Caco-2 (cell line): ENCODE data around the gene UNK. TPM values are rescaled to one million over a fixed set of nuclear protein-coding genes. Genes with fewer than 3 reads are reported as not detected.

ENCODE experiments used
- BruUV-seq: library from RNA; stranded (reverse); fragments of 400-500 nt; replicated peaks from 2 replicates; lab custom pipeline; 2021; lab: Mats Ljungman, UMichigan
- CTCF ChIA-PET: fragments of 300-600 bp; sonication (Branson Sonifier 250); formaldehyde crosslinking; loops from one replicate; lab custom pipeline; 2022; ENCODE audit warnings: antibody characterized with exemption; lab: Charles Lee
- POLR2A ChIA-PET: fragments of 300-600 bp; sonication (Branson Sonifier 250); formaldehyde crosslinking; loops from one replicate; lab custom pipeline; 2022; ENCODE audit warnings: antibody characterized with exemption; lab: Charles Lee
- DNase-seq, 2 experiments: peaks; one replicate each; pipeline versions ENCODE4 v3.0.0 to v3.0.0-alpha.2; 2020 to 2022
- H3K27me3 ChIP-seq: replicated peaks from 2 replicates; pipeline ENCODE4 v1.6.0; 2011; ENCODE audit warnings: low read length; ENCODE audit not compliant: control insufficient read depth, insufficient read depth
- H3K36me3 ChIP-seq: 2 replicates; pipeline ENCODE4 v1.5.1; 2011; ENCODE audit warnings: low read length; ENCODE audit not compliant: control insufficient read depth, insufficient read depth
- H3K4me1 ChIP-seq: fragments of 250-450 bp; sonication (Bioruptor Pico); 2 replicates; pipeline ENCODE4 v1.5.1; 2020; ENCODE audit warnings: mild to moderate bottlenecking
- H3K4me3 ChIP-seq: 2 replicates; pipeline ENCODE4 v1.5.1; 2011; ENCODE audit warnings: low read depth, mild to moderate bottlenecking, control low read depth, low read length
- H3K9me3 ChIP-seq: fragments of 250-450 bp; sonication (Bioruptor Pico); 2 replicates; pipeline ENCODE4 v1.5.1; 2020; ENCODE audit warnings: mild to moderate bottlenecking, moderate library complexity
- H3K27ac Mint-ChIP-seq: one replicate; pipeline ENCODE4 v1.8.0; 2022; ENCODE audit warnings: mixed read lengths; ENCODE audit not compliant: unreplicated experiment
- H3K27me3 Mint-ChIP-seq: one replicate; pipeline ENCODE4 v1.8.0; 2022; ENCODE audit warnings: mixed read lengths; ENCODE audit not compliant: insufficient read depth, unreplicated experiment
- H3K36me3 Mint-ChIP-seq: one replicate; pipeline ENCODE4 v1.8.0; 2022; ENCODE audit warnings: mild to moderate bottlenecking, mixed read lengths; ENCODE audit not compliant: insufficient read depth, unreplicated experiment
- H3K4me1 Mint-ChIP-seq: one replicate; pipeline ENCODE4 v1.8.0; 2022; ENCODE audit warnings: low read depth, mixed read lengths; ENCODE audit not compliant: unreplicated experiment
- H3K4me3 Mint-ChIP-seq: one replicate; pipeline ENCODE4 v1.8.0; 2022; ENCODE audit warnings: mild to moderate bottlenecking, moderate library complexity, mixed read lengths; ENCODE audit not compliant: unreplicated experiment
- H3K9me3 Mint-ChIP-seq: one replicate; pipeline ENCODE4 v1.8.0; 2022; ENCODE audit warnings: mixed read lengths; ENCODE audit not compliant: unreplicated experiment
- intact Hi-C: fragments of 100-400 bp; cut with micrococcal nuclease; formaldehyde crosslinking; loops from one replicate; pipeline ENCODE4 v1.10.0; 2022; ENCODE audit not compliant: unreplicated experiment
- total RNA-seq: library from RNA; stranded (reverse); gene quantifications from 2 replicates; pipeline ENCODE4 v1.2.3, GENCODE V29; 2022
- TF ChIP-seq, protein P1 (sequence below), 2 experiments: fragments of 200-600 bp in 1 of 2; IDR thresholded peaks; 1 replicate in 1 of 2; 2 replicates in 1 of 2; pipeline versions ENCODE4 v1.5.1 to v1.8.0; 2011 to 2022; ENCODE audit warnings: antibody characterized with exemption in 1 of 2, control low read depth in 1 of 2, inconsistent platforms in 1 of 2, low read depth in 1 of 2, low read length in 1 of 2, mild to moderate bottlenecking in 1 of 2, moderate library complexity in 1 of 2; ENCODE audit not compliant: insufficient read depth in 1 of 2, severe bottlenecking in 1 of 2, unreplicated experiment in 1 of 2

UNK gene
- total RNA-seq, 1 experiment from 2014 or later: 33.3 TPM

DNA sequence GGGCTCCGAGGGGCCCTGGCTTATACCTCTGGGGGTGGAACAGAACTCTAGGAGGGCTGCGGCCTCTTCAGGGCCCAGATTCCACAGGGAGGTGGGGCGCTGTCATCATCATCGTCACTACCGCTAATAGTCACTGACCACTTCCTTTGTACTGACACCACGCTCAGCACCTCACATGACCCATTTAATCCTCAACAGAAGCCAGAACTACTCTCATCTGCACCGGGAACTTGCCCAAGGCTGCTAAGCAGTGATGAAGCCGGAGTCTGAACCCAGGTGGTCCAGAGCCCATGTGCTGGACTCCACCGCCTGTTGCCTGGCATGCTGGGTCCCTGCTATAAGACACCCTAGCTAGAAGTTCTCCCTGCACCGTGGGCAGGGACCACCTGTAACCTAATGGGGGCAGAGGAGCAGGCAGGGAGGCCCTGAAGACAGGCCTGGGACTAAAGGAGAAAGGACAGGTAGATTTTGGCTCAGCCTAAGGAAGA lies 47.6 kb downstream of the UNK start:
- CTCF ChIA-PET: no interaction called here
- Mint-ChIP-seq H3K27me3 (no peaks in the 10 kb centered on the region), H3K27ac (no peak overlapping the region), H3K9me3 (no peaks in the 10 kb centered on the region), H3K4me3 (no peak overlapping the region), H3K36me3 (peaks cover 21% of the 10 kb centered on the region), H3K4me1 (peaks cover 11% of the 10 kb centered on the region)
- no TSS peak for BruUV-seq
- no peak for DNase-seq
- TF ChIP-seq, protein P1, sequence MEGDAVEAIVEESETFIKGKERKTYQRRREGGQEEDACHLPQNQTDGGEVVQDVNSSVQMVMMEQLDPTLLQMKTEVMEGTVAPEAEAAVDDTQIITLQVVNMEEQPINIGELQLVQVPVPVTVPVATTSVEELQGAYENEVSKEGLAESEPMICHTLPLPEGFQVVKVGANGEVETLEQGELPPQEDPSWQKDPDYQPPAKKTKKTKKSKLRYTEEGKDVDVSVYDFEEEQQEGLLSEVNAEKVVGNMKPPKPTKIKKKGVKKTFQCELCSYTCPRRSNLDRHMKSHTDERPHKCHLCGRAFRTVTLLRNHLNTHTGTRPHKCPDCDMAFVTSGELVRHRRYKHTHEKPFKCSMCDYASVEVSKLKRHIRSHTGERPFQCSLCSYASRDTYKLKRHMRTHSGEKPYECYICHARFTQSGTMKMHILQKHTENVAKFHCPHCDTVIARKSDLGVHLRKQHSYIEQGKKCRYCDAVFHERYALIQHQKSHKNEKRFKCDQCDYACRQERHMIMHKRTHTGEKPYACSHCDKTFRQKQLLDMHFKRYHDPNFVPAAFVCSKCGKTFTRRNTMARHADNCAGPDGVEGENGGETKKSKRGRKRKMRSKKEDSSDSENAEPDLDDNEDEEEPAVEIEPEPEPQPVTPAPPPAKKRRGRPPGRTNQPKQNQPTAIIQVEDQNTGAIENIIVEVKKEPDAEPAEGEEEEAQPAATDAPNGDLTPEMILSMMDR (IDR thresholded peaks at IDR 0.05; ENCODE audit: insufficient read depth in 1 of 2, low read depth in 1 of 2, low read length in 1 of 2, severe bottlenecking in 1 of 2, unreplicated experiment in 1 of 2): no peak
- H3K27me3 ChIP-seq: no peaks in the 10 kb centered on the region
- H3K36me3 ChIP-seq: no peaks in the 10 kb centered on the region
- 0 out of 2 replicates have a peak, but pooled peaks cover 4% of the 10 kb centered on the region for H3K4me1 ChIP-seq
- no peaks in the 10 kb centered on the region for H3K9me3 ChIP-seq
- H3K4me3 ChIP-seq: no peak overlapping the region
- POLR2A ChIA-PET: no interaction called here
- intact Hi-C loops: no loop called here

DNA sequence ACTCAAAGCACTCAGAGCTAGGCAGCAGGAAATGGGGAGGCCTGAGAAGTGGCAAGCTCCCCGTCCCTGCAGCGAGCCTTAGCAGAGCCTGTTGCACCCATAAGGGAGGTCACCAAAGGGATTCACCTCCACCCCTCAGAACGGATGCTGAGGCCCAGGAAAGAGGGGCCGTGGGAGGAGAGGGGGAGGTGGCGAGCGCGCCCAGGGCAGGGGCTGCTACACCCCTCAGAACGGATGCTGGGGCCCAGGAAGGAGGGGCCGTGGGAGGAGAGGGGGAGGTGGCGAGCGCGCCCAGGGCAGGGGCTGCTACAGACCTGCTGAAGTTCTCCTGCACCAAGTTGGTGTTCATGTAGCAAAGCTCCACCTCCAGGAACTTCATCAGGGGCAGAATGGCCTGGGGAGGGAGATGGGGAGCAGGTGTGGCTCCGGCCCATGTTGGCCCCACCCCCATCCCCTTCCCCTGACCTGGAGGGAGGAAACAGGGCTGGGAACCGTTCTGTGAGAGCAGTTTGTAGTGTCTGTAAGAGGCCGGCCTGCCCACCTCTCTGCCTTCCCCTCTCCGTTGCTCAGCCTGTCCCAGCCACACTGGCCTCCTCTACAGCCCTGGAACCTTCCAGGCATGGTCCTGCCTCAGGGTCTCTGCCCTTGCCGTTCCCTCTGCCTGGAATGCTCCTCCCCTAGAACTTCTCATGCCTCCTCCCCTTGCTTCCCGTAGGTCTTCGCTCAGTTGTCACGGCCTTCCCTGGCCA lies 48.2 kb downstream of the UNK start:
- Histone ChIP-seq H3K27me3 (no peaks in the 10 kb centered on the region), H3K4me3 (no peak overlapping the region), H3K36me3 (no peaks in the 10 kb centered on the region), H3K4me1 (0 out of 2 replicates have a peak, but pooled peaks cover 4% of the 10 kb centered on the region), H3K9me3 (no peaks in the 10 kb centered on the region)
- H3K4me3 Mint-ChIP-seq: no peak overlapping the region
- DNase-seq: no peak
- H3K9me3 Mint-ChIP-seq: no peaks in the 10 kb centered on the region
- peaks cover 16% of the 10 kb centered on the region for H3K36me3 Mint-ChIP-seq
- H3K27me3 Mint-ChIP-seq: no peaks in the 10 kb centered on the region
- no TSS peak for BruUV-seq
- H3K27ac Mint-ChIP-seq: no peak overlapping the region
- POLR2A ChIA-PET: no interaction called here
- intact Hi-C loops: no loop called here
- TF ChIP-seq, protein P1 (IDR thresholded peaks at IDR 0.05; ENCODE audit: insufficient read depth in 1 of 2, low read depth in 1 of 2, low read length in 1 of 2, severe bottlenecking in 1 of 2, unreplicated experiment in 1 of 2): no peak
- H3K4me1 Mint-ChIP-seq: peaks cover 11% of the 10 kb centered on the region
- CTCF ChIA-PET: interaction anchor here (0.7 to 0.8 kb wide), 2 partner anchors 22 to 295 kb away, joined by 4 to 6 read pairs; partner anchors contain the start of gene WBP2

DNA sequence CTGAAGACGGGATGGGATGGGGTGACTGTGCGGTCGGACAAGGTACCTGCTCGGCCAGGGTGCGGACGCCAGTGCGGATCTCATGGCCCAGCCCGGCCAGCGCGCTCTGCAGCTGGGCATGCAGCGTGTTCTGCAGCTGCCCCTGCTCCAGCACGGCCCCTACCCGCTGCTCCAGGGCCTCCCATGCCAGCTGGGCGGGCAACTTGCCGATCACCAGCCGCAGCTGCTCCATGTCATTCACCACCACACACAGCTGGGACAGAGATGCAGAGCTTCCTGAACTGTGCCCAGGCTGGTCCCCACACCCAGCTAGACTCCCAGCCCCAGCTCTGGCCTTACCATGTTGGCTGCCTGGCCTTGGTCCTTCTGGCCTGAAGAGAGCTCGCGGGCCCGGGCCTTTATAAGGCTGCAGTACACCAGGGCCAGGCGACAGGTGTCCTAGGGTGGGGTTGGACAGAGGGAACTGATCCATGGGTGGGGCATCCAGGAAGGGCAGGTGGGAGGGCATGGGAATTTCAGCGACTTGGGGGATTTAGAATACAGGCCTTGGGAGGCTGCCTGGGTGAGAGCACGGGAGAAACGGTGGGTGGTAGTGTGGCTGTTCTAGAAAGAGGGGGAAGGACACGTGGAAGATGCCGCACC lies 49.8 kb downstream of the UNK start:
- BruUV-seq: no TSS peak
- Mint-ChIP-seq H3K9me3 (no peaks in the 10 kb centered on the region), H3K27ac (no peak overlapping the region), H3K4me1 (peaks cover 11% of the 10 kb centered on the region), H3K27me3 (no peaks in the 10 kb centered on the region), H3K4me3 (no peak overlapping the region), H3K36me3 (peaks cover 10% of the 10 kb centered on the region)
- CTCF ChIA-PET: interaction anchor here (0.6 kb wide), 1 partner anchor 48 kb away, joined by 3 read pairs; no protein-coding TSS in a partner anchor
- Histone ChIP-seq H3K36me3 (no peaks in the 10 kb centered on the region), H3K4me3 (no peak overlapping the region), H3K9me3 (no peaks in the 10 kb centered on the region), H3K27me3 (no peaks in the 10 kb centered on the region), H3K4me1 (0 out of 2 replicates have a peak, but pooled peaks cover 4% of the 10 kb centered on the region)
- no peak for DNase-seq
- POLR2A ChIA-PET: no interaction called here
- TF ChIP-seq, protein P1 (IDR thresholded peaks at IDR 0.05; ENCODE audit: insufficient read depth in 1 of 2, low read depth in 1 of 2, low read length in 1 of 2, severe bottlenecking in 1 of 2, unreplicated experiment in 1 of 2): no peak
- intact Hi-C loops: no loop called here
